Muscle layer of colon (tissue), 2 donors: ENCODE results near the gene SULF2.
"Not testable (repeated sequence)": the region's sequence is repeated elsewhere in the genome, so short reads cannot be mapped to it uniquely, and the experiment has no call there.

Experiments used
- H3K27ac ChIP-seq: one replicate; pipeline ENCODE4 v1.7.0; 2013; ENCODE audit warnings: low read depth, mild to moderate bottlenecking, low read length, moderate library complexity
- H3K27me3 ChIP-seq, 2 donors: one replicate each; pipeline ENCODE4 v1.7.0; 2013; ENCODE audit warnings: low read length in 2 of 2, mild to moderate bottlenecking in 2 of 2; ENCODE audit not compliant: insufficient read depth in 2 of 2, control insufficient read depth in 1 of 2
- H3K36me3 ChIP-seq: one replicate; pipeline ENCODE4 v1.7.0; 2013; ENCODE audit warnings: mild to moderate bottlenecking, low read length; ENCODE audit not compliant: insufficient read depth
- H3K4me1 ChIP-seq: one replicate; pipeline ENCODE4 v1.7.0; 2013; ENCODE audit warnings: mild to moderate bottlenecking, low read length; ENCODE audit not compliant: insufficient read depth
- H3K4me3 ChIP-seq, 2 donors: one replicate each; pipeline ENCODE4 v1.7.0; 2013; ENCODE audit warnings: low read length in 2 of 2, low read depth in 1 of 2, mild to moderate bottlenecking in 1 of 2, moderate library complexity in 1 of 2
- H3K9ac ChIP-seq: one replicate; pipeline ENCODE4 v1.7.0; 2013; ENCODE audit warnings: low read length
- H3K9me3 ChIP-seq: one replicate; pipeline ENCODE4 v1.7.0; 2013; ENCODE audit warnings: mild to moderate bottlenecking, low read length
- donor health status: abdominal sarcoma.
- donor health status: Adenocarcinoma of cecum.

The SULF2 gene

DNA sequence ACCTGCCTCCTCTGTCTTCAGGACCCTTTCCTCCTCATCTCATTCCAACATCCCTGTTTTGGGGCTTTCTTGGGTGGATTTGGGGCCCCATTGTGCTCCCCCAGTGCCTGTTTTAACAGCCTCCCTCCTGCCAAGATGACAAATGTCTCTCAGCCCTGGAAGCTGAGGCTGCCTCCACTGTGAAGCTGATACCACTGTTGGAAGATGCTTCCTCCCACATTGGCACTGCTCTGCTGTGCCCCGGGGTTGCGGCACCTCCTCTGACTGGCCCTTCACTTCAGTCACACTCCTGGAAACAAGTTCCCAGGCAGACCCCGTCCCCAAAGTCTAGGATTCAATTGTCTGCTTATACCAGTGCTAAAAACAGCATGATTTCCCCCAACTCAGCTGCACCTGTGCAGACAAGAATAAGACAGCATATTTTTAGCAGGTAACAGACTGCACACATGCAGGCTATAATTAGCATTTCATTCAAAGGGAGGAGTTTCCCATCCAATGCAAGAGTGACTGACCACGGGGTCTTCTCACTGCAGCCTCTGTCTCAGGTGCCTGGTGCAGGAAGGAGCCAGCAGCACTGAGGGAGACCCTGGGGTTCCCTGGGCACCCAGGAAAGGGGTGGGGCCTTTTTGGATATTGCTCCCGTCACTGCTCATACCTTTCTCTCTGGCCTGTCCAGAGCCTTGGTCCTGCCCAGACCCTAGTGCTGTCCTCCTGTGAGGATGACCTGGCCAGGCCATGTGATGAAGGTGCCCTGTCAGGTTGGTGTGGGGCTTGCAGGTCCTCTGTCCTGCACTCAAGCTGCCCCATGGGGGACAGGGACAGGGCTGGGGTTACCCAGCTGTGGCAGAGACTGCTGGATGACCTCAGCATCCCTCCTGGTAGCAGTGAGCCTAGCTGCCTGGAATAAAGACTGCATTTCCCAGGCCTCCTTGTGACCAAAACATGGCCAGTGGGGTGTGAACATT, 31.5 kb upstream of the SULF2 start:
- Histone ChIP-seq H3K27me3 (no peaks in the 10 kb centered on the region), H3K9me3 (no peaks in the 10 kb centered on the region), H3K27ac (no peak overlapping the region), H3K36me3 (no peaks in the 10 kb centered on the region), H3K4me1 (no peaks in the 10 kb centered on the region), H3K4me3 (no peak overlapping the region), H3K9ac (no peak overlapping the region)

GRCh38 chr20:47815866-47816265, 30.6 kb upstream of the SULF2 start:
- Histone ChIP-seq H3K9ac (no peak overlapping the region), H3K36me3 (no peaks in the 10 kb centered on the region), H3K4me3 (no peak overlapping the region), H3K27ac (no peak overlapping the region), H3K4me1 (no peaks in the 10 kb centered on the region), H3K9me3 (no peaks in the 10 kb centered on the region), H3K27me3 (no peaks in the 10 kb centered on the region)

DNA sequence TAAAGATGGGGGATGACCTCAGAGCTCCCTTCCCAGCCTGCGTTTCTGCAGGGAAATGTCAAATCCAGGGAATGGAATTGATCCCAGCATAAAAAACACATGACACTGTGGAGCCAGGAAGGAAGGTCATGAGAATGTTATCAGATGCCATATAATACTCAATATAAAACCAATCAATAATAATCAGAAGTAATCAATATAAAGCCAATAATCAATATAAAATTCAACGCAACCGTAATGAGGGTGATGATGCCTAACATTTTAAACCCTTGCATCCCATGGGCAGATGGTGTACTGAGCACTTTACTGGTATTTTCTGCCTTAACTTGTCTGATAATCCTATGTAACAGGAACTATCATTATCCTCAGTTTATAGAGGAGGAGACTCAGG, 30.1 kb upstream of the SULF2 start:
- H3K9me3 ChIP-seq = no peaks in the 10 kb centered on the region
- H3K4me1 ChIP-seq = no peaks in the 10 kb centered on the region
- no peaks in the 10 kb centered on the region for H3K36me3 ChIP-seq
- H3K27ac ChIP-seq = no peak overlapping the region
- no peak overlapping the region for H3K4me3 ChIP-seq
- H3K27me3 ChIP-seq = peaks cover 0 to 4% of the 10 kb centered on the region in 2 donors
- H3K9ac ChIP-seq = no peak overlapping the region

DNA sequence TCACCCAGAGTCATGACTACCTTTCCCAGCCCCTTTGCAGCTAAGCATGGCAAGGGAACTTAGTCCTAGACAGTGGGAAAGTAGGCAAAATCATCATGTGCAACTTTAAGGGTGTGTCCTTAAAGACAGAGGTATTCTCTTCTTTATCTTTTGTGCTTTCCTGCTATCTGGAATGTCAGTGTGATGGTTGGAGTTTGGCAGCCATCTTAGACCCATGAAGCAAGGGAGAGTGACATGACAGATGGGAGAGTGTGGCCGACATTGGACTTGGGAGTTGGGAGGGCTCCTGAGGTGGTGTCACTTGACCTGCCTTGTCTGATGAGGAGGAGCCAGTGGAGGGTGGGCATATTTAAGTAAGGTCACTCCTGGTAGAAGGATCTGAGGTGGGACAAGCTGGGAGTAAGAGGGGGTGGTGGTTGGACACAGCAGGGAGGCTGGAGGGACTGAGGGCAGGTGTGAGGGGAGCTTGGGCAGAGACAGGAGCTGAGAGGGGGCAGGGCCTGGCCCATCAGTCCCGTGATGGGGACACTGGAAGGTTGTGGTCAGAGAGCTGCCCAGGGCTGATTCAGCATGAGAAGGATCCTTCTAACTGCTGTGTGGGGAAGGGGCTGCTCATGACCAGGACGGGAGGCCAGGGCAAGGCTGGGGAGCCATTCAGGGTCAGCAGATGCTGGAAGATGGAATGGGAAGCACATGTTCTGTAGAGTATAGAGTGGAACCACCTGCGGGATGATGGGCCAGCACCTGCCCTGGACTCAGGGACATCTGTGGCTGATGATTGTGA, 29.5 kb upstream of the SULF2 start:
- Histone ChIP-seq H3K4me3 (no peak overlapping the region), H3K27ac (no peak overlapping the region), H3K9ac (no peak overlapping the region), H3K4me1 (no peaks in the 10 kb centered on the region), H3K9me3 (no peaks in the 10 kb centered on the region), H3K36me3 (no peaks in the 10 kb centered on the region), H3K27me3 (peaks cover 0 to 6% of the 10 kb centered on the region in 2 donors)

DNA sequence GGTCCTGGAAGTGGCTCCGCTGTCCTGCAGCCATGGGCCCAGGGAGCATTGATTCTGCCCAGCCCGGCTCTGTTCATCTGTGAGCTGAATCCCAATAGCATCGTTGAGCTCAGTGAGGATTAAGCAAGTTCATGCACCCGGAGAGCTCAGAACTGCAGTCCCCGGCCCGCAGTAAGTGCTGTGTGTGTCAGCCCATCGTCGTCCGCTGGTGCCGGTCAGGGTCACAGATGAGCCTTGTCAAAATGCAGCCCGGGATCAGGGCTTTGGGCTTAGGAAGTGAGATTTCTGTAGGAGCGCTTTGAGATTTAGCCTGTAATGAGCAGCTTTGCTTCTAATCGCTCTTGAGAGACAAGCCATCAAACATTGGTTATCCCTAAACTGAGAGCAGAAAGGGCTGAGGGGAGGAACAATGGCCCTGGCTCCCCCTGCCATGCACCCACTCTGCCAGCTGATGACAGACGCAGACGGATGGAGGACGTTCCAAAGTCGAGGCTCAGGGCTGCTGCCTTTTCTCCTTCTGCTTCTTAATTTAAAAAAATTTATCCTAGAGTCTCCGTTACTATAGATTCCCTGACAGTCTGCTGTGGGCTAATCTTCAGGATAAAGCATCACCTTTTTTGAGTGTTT, 25.6 kb upstream of the SULF2 start:
- H3K4me3 ChIP-seq = no peak overlapping the region
- peaks cover 0 to 8% of the 10 kb centered on the region in 2 donors for H3K27me3 ChIP-seq
- H3K4me1 ChIP-seq = no peaks in the 10 kb centered on the region
- H3K9me3 ChIP-seq = no peaks in the 10 kb centered on the region
- no peaks in the 10 kb centered on the region for H3K36me3 ChIP-seq
- H3K27ac ChIP-seq = no peak overlapping the region
- H3K9ac ChIP-seq = no peak overlapping the region

GRCh38 chr20:47810116-47810677, 24.9 kb upstream of the SULF2 start:
- Histone ChIP-seq H3K27me3 (peaks cover 0 to 8% of the 10 kb centered on the region in 2 donors), H3K27ac (no peak overlapping the region), H3K4me3 (no peak overlapping the region), H3K36me3 (no peaks in the 10 kb centered on the region), H3K4me1 (no peaks in the 10 kb centered on the region), H3K9me3 (no peaks in the 10 kb centered on the region), H3K9ac (no peak overlapping the region)

DNA sequence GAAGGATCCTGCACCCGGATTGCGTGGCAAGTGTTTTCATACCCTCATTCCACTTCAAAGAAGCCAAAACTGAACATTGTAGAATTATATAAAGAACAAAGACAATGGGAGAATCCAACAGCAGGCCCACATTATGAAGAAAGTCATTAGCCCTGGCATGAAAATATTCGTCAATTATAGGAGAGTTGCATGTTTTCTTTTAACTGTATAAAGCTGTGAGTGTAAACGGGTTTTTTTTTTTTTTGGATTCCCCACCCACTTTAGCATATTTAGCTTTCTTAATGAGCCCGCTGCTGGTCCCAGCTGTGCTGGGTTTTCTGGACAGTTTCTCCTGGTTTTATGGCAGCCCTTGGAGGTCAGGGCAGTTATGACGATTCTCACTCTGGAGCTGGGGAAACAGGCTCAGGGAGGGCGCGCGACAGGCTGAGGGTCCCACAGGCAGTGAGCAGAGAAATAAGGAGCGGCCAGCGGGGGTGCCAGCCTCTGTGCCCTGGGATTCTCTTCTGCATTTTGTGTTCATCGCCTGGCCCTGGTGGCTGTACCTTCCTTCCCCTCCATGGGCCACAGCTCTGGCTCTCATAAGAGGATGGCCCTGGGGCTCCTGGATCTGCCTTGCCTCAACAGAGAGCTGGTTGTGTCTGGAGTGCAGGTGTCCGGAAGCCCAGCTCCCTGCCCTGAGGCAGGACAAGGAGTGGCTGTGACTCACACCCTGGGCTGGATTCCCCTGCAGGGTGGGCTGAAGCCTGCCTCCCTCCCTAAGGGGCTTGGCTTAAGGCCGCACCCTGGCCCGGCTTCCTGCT, 24.1 kb upstream of the SULF2 start:
- H3K27me3 ChIP-seq = peaks cover 0 to 8% of the 10 kb centered on the region in 2 donors

DNA sequence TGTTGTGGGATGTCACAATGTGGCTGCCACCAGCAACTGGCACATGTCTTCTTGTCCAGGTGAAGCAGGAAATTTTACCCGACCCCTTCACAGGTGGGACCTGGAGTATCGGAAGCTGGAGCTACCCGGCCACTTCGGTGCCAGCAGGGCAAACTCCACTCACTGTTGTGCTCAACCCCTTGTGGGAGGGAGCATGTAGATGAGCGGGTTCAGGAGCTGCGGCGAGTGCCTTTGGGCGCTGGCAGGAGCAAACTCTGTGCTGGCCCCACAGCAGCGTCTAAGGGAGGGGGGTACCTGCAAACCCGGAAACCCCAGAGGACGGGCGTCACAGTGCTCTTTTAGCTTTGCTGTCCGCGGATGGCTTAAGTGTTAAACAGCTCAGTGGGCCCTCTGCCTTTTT, 20.7 kb upstream of the SULF2 start:
- Histone ChIP-seq H3K9me3 (no peaks in the 10 kb centered on the region), H3K9ac (no peak overlapping the region), H3K4me1 (no peaks in the 10 kb centered on the region), H3K27me3 (peaks cover 0 to 8% of the 10 kb centered on the region in 2 donors), H3K4me3 (no peak overlapping the region), H3K27ac (no peak overlapping the region), H3K36me3 (no peaks in the 10 kb centered on the region)

More for the DNA sequence above, 24.1 kb upstream of the SULF2 start:
- Histone ChIP-seq H3K9me3 (no peaks in the 10 kb centered on the region), H3K36me3 (no peaks in the 10 kb centered on the region), H3K4me1 (no peaks in the 10 kb centered on the region), H3K4me3 (no peak overlapping the region), H3K9ac (no peak overlapping the region), H3K27ac (no peak overlapping the region)

DNA sequence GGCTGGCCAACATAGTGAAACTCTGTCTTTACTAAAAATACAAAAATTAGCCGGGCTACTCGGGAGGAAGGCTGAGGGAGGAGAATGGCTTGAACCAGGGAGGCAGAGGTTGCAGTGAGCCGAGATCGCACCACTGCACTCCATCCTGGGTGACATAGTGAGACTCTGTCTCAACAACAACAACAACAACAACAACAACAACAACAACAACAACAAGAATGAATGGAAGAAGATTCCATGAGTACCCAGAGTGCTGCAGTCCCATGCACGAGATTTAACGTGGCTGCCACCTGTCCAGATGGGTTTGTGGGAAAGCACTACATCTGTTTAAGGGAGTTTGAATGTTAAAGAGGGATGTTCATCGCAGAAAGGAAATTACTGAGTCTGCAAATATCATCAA, 19.7 kb upstream of the SULF2 start:
- H3K27ac ChIP-seq, H3K9me3 ChIP-seq, H3K27me3 ChIP-seq, H3K4me3 ChIP-seq, H3K4me1 ChIP-seq, H3K36me3 ChIP-seq, H3K9ac ChIP-seq: not testable (repeated sequence)

GRCh38 chr20:47804224-47804825, 19.0 kb upstream of the SULF2 start:
- H3K27me3 ChIP-seq, H3K9ac ChIP-seq, H3K4me1 ChIP-seq, H3K27ac ChIP-seq, H3K4me3 ChIP-seq, H3K36me3 ChIP-seq, H3K9me3 ChIP-seq: not testable (repeated sequence)
